Loucy (cell line): Measurements from ENCODE around the gene PARK7.
A peak's percentile ranks its signal among the peaks of the same experiment; 100 is the strongest.
"Not testable (repeated sequence)": the region's sequence is repeated elsewhere in the genome, so short reads cannot be mapped to it uniquely, and the experiment has no call there.

Source experiments
- H2AFZ ChIP-seq: fragments of 200-600 bp; sonication (generic); 2 replicates; pipeline ENCODE4 v1.6.0; 2016; ENCODE audit warnings: antibody characterized with exemption, mild to moderate bottlenecking, low read length, moderate library complexity
- H3F3A ChIP-seq: fragments of 200-600 bp; 2 replicates; pipeline ENCODE4 v1.6.0; 2016; ENCODE audit warnings: antibody characterized with exemption, low read depth, mild to moderate bottlenecking
- H3K27me3 ChIP-seq: fragments of 200-600 bp; sonication (generic); 2 replicates; pipeline ENCODE4 v1.6.1; 2014; ENCODE audit warnings: low read length, mild to moderate bottlenecking; ENCODE audit not compliant: insufficient read depth, poor library complexity, severe bottlenecking
- H3K36me3 ChIP-seq: fragments of 200-600 bp; sonication (generic); 2 replicates; pipeline ENCODE4 v1.6.1; 2016; ENCODE audit warnings: low read length; ENCODE audit not compliant: insufficient read depth
- H3K4me1 ChIP-seq: fragments of 200-600 bp; sonication (generic); 2 replicates; pipeline ENCODE4 v1.5.1; 2014; ENCODE audit warnings: low read length, mild to moderate bottlenecking; ENCODE audit not compliant: insufficient read depth, poor library complexity, severe bottlenecking
- H3K4me2 ChIP-seq: fragments of 200-600 bp; sonication (generic); 2 replicates; pipeline ENCODE4 v1.6.0; 2014; ENCODE audit warnings: antibody characterized with exemption, low read length, low read depth, mild to moderate bottlenecking; ENCODE audit not compliant: poor library complexity, severe bottlenecking
- H3K4me3 ChIP-seq: fragments of 200-600 bp; sonication (generic); 2 replicates; pipeline ENCODE4 v1.5.1; 2014; ENCODE audit warnings: low read length, mild to moderate bottlenecking, mixed read lengths; ENCODE audit not compliant: poor library complexity, severe bottlenecking
- H3K79me2 ChIP-seq: fragments of 200-600 bp; sonication (generic); 2 replicates; pipeline ENCODE4 v1.6.1; 2014; ENCODE audit warnings: low read length; ENCODE audit not compliant: insufficient read depth
- H3K9ac ChIP-seq: fragments of 200-600 bp; sonication (generic); 2 replicates; pipeline ENCODE4 v1.6.0; 2014; ENCODE audit warnings: mild to moderate bottlenecking, low read depth, low read length, moderate library complexity; ENCODE audit not compliant: poor library complexity, severe bottlenecking
- H3K9me2 ChIP-seq: fragments of 200-600 bp; sonication (generic); replicated peaks from 2 replicates; pipeline ENCODE4 v1.6.1; 2016; ENCODE audit warnings: low read depth, low read length, mixed read lengths
- H3K9me3 ChIP-seq: fragments of 200-600 bp; sonication (generic); 2 replicates; pipeline ENCODE4 v1.6.1; 2014; ENCODE audit warnings: mild to moderate bottlenecking, antibody characterized with exemption, low read length, low read depth; ENCODE audit not compliant: insufficient read depth
- H4K20me1 ChIP-seq: fragments of 200-600 bp; sonication (generic); 2 replicates; pipeline ENCODE4 v1.6.0; 2014; ENCODE audit warnings: antibody characterized with exemption, low read length, mild to moderate bottlenecking; ENCODE audit not compliant: insufficient read depth, poor library complexity, severe bottlenecking
- CTCF ChIP-seq: fragments of 200-600 bp; sonication (generic); conservative IDR thresholded peaks from 2 replicates; pipeline ENCODE4 v1.5.1; 2014; ENCODE audit warnings: mild to moderate bottlenecking, antibody characterized with exemption, low read length
- EZH2phosphoT487 ChIP-seq: fragments of 200-600 bp; IDR thresholded peaks from 2 replicates; pipeline ENCODE4 v1.6.1; 2018; ENCODE audit warnings: antibody characterized with exemption, mild to moderate bottlenecking, moderate library complexity, borderline replicate concordance

PARK7 gene

GRCh38 chr1:7915826-7916500, 45.5 kb upstream of the PARK7 start:
- peaks cover 18% of the 10 kb centered on the region for H3K4me1 ChIP-seq
- H3F3A ChIP-seq, result no peaks in the 10 kb centered on the region
- peak overlapping the region; percentile 55 for H3K4me2 ChIP-seq
- no peak overlapping the region for H2AFZ ChIP-seq
- no peaks in the 10 kb centered on the region for H3K79me2 ChIP-seq
- H3K9me2 ChIP-seq, result no peaks in the 10 kb centered on the region
- H3K9me3 ChIP-seq, result no peaks in the 10 kb centered on the region
- H3K27me3 ChIP-seq, result no peaks in the 10 kb centered on the region
- no peak overlapping the region for H3K9ac ChIP-seq
- no peak for TF ChIP-seq CTCF
- TF ChIP-seq EZH2phosphoT487, result no peak
- no peaks in the 10 kb centered on the region for H4K20me1 ChIP-seq
- H3K4me3 ChIP-seq, result peak overlapping the region; percentile 47
- no peaks in the 10 kb centered on the region for H3K36me3 ChIP-seq

- H3K79me2 ChIP-seq, result no peaks in the 10 kb centered on the region
- no peaks in the 10 kb centered on the region for H3K36me3 ChIP-seq
- peaks cover 18% of the 10 kb centered on the region for H3K4me1 ChIP-seq
- no peak overlapping the region for H2AFZ ChIP-seq
- peak overlapping the region; percentile 47 for H3K4me3 ChIP-seq
- TF ChIP-seq EZH2phosphoT487, result no peak
- TF ChIP-seq CTCF, result no peak
- no peaks in the 10 kb centered on the region for H3K27me3 ChIP-seq
- peak overlapping the region; percentile 55 for H3K4me2 ChIP-seq
- no peaks in the 10 kb centered on the region for H4K20me1 ChIP-seq
- H3K9me3 ChIP-seq, result no peaks in the 10 kb centered on the region
- no peaks in the 10 kb centered on the region for H3K9me2 ChIP-seq
- no peak overlapping the region for H3K9ac ChIP-seq
- H3F3A ChIP-seq, result no peaks in the 10 kb centered on the region
These were observed 45.0 kb upstream of the PARK7 start for GRCh38 chr1:7916501-7916830.

- not testable (repeated sequence) for H3K9me2 ChIP-seq, H3K27me3 ChIP-seq, H4K20me1 ChIP-seq, H3K4me3 ChIP-seq, H3K36me3 ChIP-seq, H3K4me2 ChIP-seq, H3K9me3 ChIP-seq, H3K79me2 ChIP-seq, H3K9ac ChIP-seq, H3F3A ChIP-seq, H2AFZ ChIP-seq
- H3K4me1 ChIP-seq, result peaks cover 18% of the 10 kb centered on the region
These were observed 43.5 kb upstream of the PARK7 start for GRCh38 chr1:7917971-7918370.

GRCh38 chr1:7919880-7920279, 41.6 kb upstream of the PARK7 start:
- Histone ChIP-seq H3K36me3 (no peaks in the 10 kb centered on the region), H3K9ac (no peak overlapping the region), H3K4me2 (no peak overlapping the region), H3K27me3 (no peaks in the 10 kb centered on the region), H3K4me3 (no peak overlapping the region), H4K20me1 (no peaks in the 10 kb centered on the region), H3K9me3 (no peaks in the 10 kb centered on the region), H3F3A (no peaks in the 10 kb centered on the region), H3K4me1 (peaks cover 18% of the 10 kb centered on the region), H2AFZ (no peak overlapping the region), H3K79me2 (no peaks in the 10 kb centered on the region), H3K9me2 (no peaks in the 10 kb centered on the region)
- TF ChIP-seq EZH2phosphoT487 (no peak), CTCF (no peak)
